ENCODE measurements around the gene TSPAN5.

Gene TSPAN5

GRCh38 chr4:98512918-98513317 is 145.5 kb downstream of the TSPAN5 start:
- no peak for TF ChIP-seq CTCF (IDR thresholded peaks at IDR 0.05; ENCODE audit: low read depth, low read length)
- DNase-seq (ENCODE audit: low read depth in 2 of 2): no peak
- H3K4me3 ChIP-seq (replicated peaks in 1 of 2; ENCODE audit: low read depth in 2 of 2, low read length in 2 of 2): no peak overlapping the region

GRCh38 chr4:98510757-98511517 is 147.5 kb downstream of the TSPAN5 start:
- TF ChIP-seq CTCF (IDR thresholded peaks at IDR 0.05; ENCODE audit: low read depth, low read length): no peak
- peak; percentile 79 to 82 for DNase-seq (ENCODE audit: low read depth in 2 of 2)
- H3K4me3 ChIP-seq (replicated peaks in 1 of 2; ENCODE audit: low read depth in 2 of 2, low read length in 2 of 2): no peak overlapping the region

GRCh38 chr4:98510340-98510739 is 148.1 kb downstream of the TSPAN5 start:
- no peak overlapping the region for H3K4me3 ChIP-seq (replicated peaks in 1 of 2; ENCODE audit: low read depth in 2 of 2, low read length in 2 of 2)
- DNase-seq (ENCODE audit: low read depth in 2 of 2): no peak
- no peak for TF ChIP-seq CTCF (IDR thresholded peaks at IDR 0.05; ENCODE audit: low read depth, low read length)

GRCh38 chr4:98509721-98510120 is 148.7 kb downstream of the TSPAN5 start:
- no peak for DNase-seq (ENCODE audit: low read depth in 2 of 2)
- TF ChIP-seq CTCF (IDR thresholded peaks at IDR 0.05; ENCODE audit: low read depth, low read length): no peak
- H3K4me3 ChIP-seq (replicated peaks in 1 of 2; ENCODE audit: low read depth in 2 of 2, low read length in 2 of 2): no peak overlapping the region

- no peak for TF ChIP-seq CTCF (IDR thresholded peaks at IDR 0.05; ENCODE audit: low read depth, low read length)
- no peak for DNase-seq (ENCODE audit: low read depth in 2 of 2)
Observed at GRCh38 chr4:98508829-98509598, 149.4 kb downstream of the TSPAN5 start.

GRCh38 chr4:98508248-98508647 is 150.2 kb downstream of the TSPAN5 start:
- DNase-seq (ENCODE audit: low read depth in 2 of 2): no peak
- no peak for TF ChIP-seq CTCF (IDR thresholded peaks at IDR 0.05; ENCODE audit: low read depth, low read length)
- H3K4me3 ChIP-seq (replicated peaks in 1 of 2; ENCODE audit: low read depth in 2 of 2, low read length in 2 of 2): no peak overlapping the region

More at GRCh38 chr4:98508829-98509598, 149.4 kb downstream of the TSPAN5 start:
- H3K4me3 ChIP-seq (replicated peaks in 1 of 2; ENCODE audit: low read depth in 2 of 2, low read length in 2 of 2): no peak overlapping the region

Data from cardiac fibroblast (primary cell).